ENCODE results near the gene CTIF. TPM values are rescaled to one million over a fixed set of nuclear protein-coding genes. Genes with fewer than 3 reads are reported as not detected.

CTIF gene
- total RNA-seq, 1 experiment from 2014 or later, result 5.8 TPM

- no TSS peak for BruUV-seq (replicated peaks)
- POLR2A ChIA-PET (ENCODE audit: unreplicated experiment), result no interaction called here
Measured at GRCh38 chr18:48729404-48729803, 190.6 kb downstream of the CTIF start.

GRCh38 chr18:48730010-48730409 lies 191.2 kb downstream of the CTIF start:
- CTCF ChIA-PET, result no interaction called here
- no peaks in the 10 kb centered on the region for H3K27me3 ChIP-seq (ENCODE audit: low read length)
- no peaks in the 10 kb centered on the region for H3F3A ChIP-seq (ENCODE audit: low read length, unreplicated experiment)
- H3K9me2 ChIP-seq (replicated peaks; ENCODE audit: low read length), result no peaks in the 10 kb centered on the region
- no peak overlapping the region for H2AFZ ChIP-seq (ENCODE audit: low read length)
- ATAC-seq (no peak), DNase-seq (no peak)
- H3K4me3 ChIP-seq (ENCODE audit: low read length), result no peak overlapping the region
- POLR2A ChIA-PET (ENCODE audit: unreplicated experiment), result no interaction called here
- no peaks in the 10 kb centered on the region for H3K79me2 ChIP-seq (ENCODE audit: low read length)
- H4K20me1 ChIP-seq (ENCODE audit: low read length), result no peaks in the 10 kb centered on the region
- no peak overlapping the region for H3K9ac ChIP-seq (ENCODE audit: low read length)
- H3K4me2 ChIP-seq (ENCODE audit: low read length), result no peak overlapping the region
- intact Hi-C loops (cut with micrococcal nuclease), result no loop called here
- TF ChIP-seq EZH2 (IDR thresholded peaks at IDR 0.05; ENCODE audit: low read length, unreplicated experiment) (no peak), CTCF (conservative IDR thresholded peaks at IDR 0.05; ENCODE audit: low read depth, low read length) (no peak), EZH2phosphoT487 (IDR thresholded peaks at IDR 0.05; ENCODE audit: borderline replicate concordance, low read length) (no peak)
- no peaks in the 10 kb centered on the region for H3K9me3 ChIP-seq (ENCODE audit: low read length)
- H3K36me3 ChIP-seq (ENCODE audit: low read depth, low read length), result no peaks in the 10 kb centered on the region
- peaks cover 11% of the 10 kb centered on the region for H3K4me1 ChIP-seq (ENCODE audit: insufficient read depth, low read length)
- BruUV-seq (replicated peaks), result no TSS peak
- H3K27ac ChIP-seq (ENCODE audit: low read length), result no peak overlapping the region

More at GRCh38 chr18:48729404-48729803, 190.6 kb downstream of the CTIF start:
- no peak for TF ChIP-seq CTCF (conservative IDR thresholded peaks at IDR 0.05; ENCODE audit: low read depth, low read length)
- TF ChIP-seq EZH2phosphoT487 (IDR thresholded peaks at IDR 0.05; ENCODE audit: borderline replicate concordance, low read length), result no peak
- no peak for TF ChIP-seq EZH2 (IDR thresholded peaks at IDR 0.05; ENCODE audit: low read length, unreplicated experiment)
- H3K36me3 ChIP-seq (ENCODE audit: low read depth, low read length), result no peaks in the 10 kb centered on the region
- H3K79me2 ChIP-seq (ENCODE audit: low read length), result no peaks in the 10 kb centered on the region
- CTCF ChIA-PET, result no interaction called here
- no peak for DNase-seq
- H3K9ac ChIP-seq (ENCODE audit: low read length), result no peak overlapping the region
- H3K4me2 ChIP-seq (ENCODE audit: low read length), result no peak overlapping the region
- H3K9me3 ChIP-seq (ENCODE audit: low read length), result no peaks in the 10 kb centered on the region
- no peaks in the 10 kb centered on the region for H3F3A ChIP-seq (ENCODE audit: low read length, unreplicated experiment)
- H3K27me3 ChIP-seq (ENCODE audit: low read length), result no peaks in the 10 kb centered on the region
- ATAC-seq, result no peak
- H4K20me1 ChIP-seq (ENCODE audit: low read length), result no peaks in the 10 kb centered on the region
- H2AFZ ChIP-seq (ENCODE audit: low read length), result no peak overlapping the region
- H3K9me2 ChIP-seq (replicated peaks; ENCODE audit: low read length), result no peaks in the 10 kb centered on the region
- H3K27ac ChIP-seq (ENCODE audit: low read length), result no peak overlapping the region
- H3K4me1 ChIP-seq (ENCODE audit: insufficient read depth, low read length), result peaks cover 11% of the 10 kb centered on the region
- intact Hi-C loops (cut with micrococcal nuclease), result no loop called here
- no peak overlapping the region for H3K4me3 ChIP-seq (ENCODE audit: low read length)

DNA sequence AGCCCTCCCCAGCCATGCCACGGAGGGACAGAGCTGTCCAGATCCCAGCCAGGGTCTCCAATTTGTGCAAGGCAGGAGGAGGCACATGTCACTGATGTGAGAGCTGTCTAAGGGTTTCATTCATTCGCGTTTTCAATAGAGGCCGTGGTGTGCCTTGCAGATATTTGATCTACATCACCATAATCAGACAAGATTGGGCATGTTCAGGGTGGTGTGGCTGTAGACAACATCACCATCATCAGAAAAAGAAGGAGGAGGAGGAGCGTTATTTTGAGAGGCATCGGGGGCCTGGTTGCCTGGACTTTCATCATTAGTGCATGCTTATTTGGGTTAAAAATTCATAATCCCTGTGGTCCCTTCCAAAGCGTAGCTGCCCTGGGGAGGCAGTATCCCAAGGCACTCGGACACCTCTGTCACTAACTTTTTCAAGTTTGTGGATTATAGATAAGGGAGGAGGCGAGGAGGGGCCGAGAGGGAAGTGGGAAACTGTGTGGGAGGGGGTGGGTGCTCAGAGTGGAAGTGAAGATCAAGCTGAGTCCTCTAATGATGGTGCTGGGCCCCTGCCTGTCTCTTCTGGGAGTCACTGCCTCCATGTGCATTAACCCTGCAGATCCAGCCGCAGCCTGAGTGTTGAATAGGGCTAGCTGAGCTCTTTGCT lies 194.1 kb downstream of the CTIF start:
- Histone ChIP-seq H3K36me3 (ENCODE audit: low read depth, low read length) (no peaks in the 10 kb centered on the region), H3K79me2 (ENCODE audit: low read length) (no peaks in the 10 kb centered on the region), H3K4me3 (ENCODE audit: low read length) (no peak overlapping the region), H3K4me2 (ENCODE audit: low read length) (no peak overlapping the region), H3K9me2 (replicated peaks; ENCODE audit: low read length) (no peaks in the 10 kb centered on the region), H3K9ac (ENCODE audit: low read length) (no peak overlapping the region), H4K20me1 (ENCODE audit: low read length) (no peaks in the 10 kb centered on the region), H3K27me3 (ENCODE audit: low read length) (no peaks in the 10 kb centered on the region), H2AFZ (ENCODE audit: low read length) (no peak overlapping the region), H3F3A (ENCODE audit: low read length, unreplicated experiment) (no peaks in the 10 kb centered on the region), H3K4me1 (ENCODE audit: insufficient read depth, low read length) (peaks cover 16% of the 10 kb centered on the region), H3K9me3 (ENCODE audit: low read length) (no peaks in the 10 kb centered on the region), H3K27ac (ENCODE audit: low read length) (no peak overlapping the region)
- intact Hi-C loops (cut with micrococcal nuclease), result no loop called here
- no TSS peak for BruUV-seq (replicated peaks)
- ChIA-PET CTCF (no interaction called here), POLR2A (ENCODE audit: unreplicated experiment) (no interaction called here)
- ATAC-seq (no peak), DNase-seq (no peak)
- TF ChIP-seq CTCF (conservative IDR thresholded peaks at IDR 0.05; ENCODE audit: low read depth, low read length) (no peak), EZH2phosphoT487 (IDR thresholded peaks at IDR 0.05; ENCODE audit: borderline replicate concordance, low read length) (no peak), EZH2 (IDR thresholded peaks at IDR 0.05; ENCODE audit: low read length, unreplicated experiment) (no peak)
